NCI-H2171 (cell line): Measurements from ENCODE around the gene SGMS1.
"Not testable (repeated sequence)": the region's sequence is repeated elsewhere in the genome, so short reads cannot be mapped to it uniquely, and the experiment has no call there.

Experiments used
- DNase-seq: peaks from one replicate; lab custom pipeline; 2025; lab: John Stamatoyannopoulos, UW

SGMS1 gene

GRCh38 chr10:50623663-50624412, at the start of gene SGMS1:
TSS of gene SGMS1 (minus strand) at chr10:50623956. CDS start at chr10:50344114, 279,842 bp downstream.
- DNase-seq: peak; percentile 61

GRCh38 chr10:50672152-50672551, 48.4 kb upstream of the SGMS1 start:
- DNase-seq: not testable (repeated sequence)

- DNase-seq: not testable (repeated sequence)
Observed at GRCh38 chr10:50671645-50672044, 47.9 kb upstream of the SGMS1 start.

- not testable (repeated sequence) for DNase-seq
Observed at GRCh38 chr10:50669957-50670356, 46.2 kb upstream of the SGMS1 start.

- not testable (repeated sequence) for DNase-seq
Observed at GRCh38 chr10:50667353-50667752, 43.6 kb upstream of the SGMS1 start.

GRCh38 chr10:50662420-50662819, 38.7 kb upstream of the SGMS1 start:
- not testable (repeated sequence) for DNase-seq

GRCh38 chr10:50661563-50661962, 37.8 kb upstream of the SGMS1 start:
- DNase-seq: not testable (repeated sequence)

- not testable (repeated sequence) for DNase-seq
Observed at GRCh38 chr10:50659865-50660730, 36.3 kb upstream of the SGMS1 start.

GRCh38 chr10:50659016-50659864, 35.5 kb upstream of the SGMS1 start:
- DNase-seq: not testable (repeated sequence)

- DNase-seq: no peak
Observed at GRCh38 chr10:50658165-50658564, 34.4 kb upstream of the SGMS1 start.

- no peak for DNase-seq
Observed at GRCh38 chr10:50653758-50654157, 30.0 kb upstream of the SGMS1 start.

- DNase-seq: no peak
Observed at GRCh38 chr10:50653142-50653541, 29.4 kb upstream of the SGMS1 start.

- no peak for DNase-seq
Observed at GRCh38 chr10:50651808-50652207, 28.1 kb upstream of the SGMS1 start.

GRCh38 chr10:50650481-50650880, 26.7 kb upstream of the SGMS1 start:
- DNase-seq: no peak

GRCh38 chr10:50648935-50649227, 25.1 kb upstream of the SGMS1 start:
- DNase-seq: no peak

GRCh38 chr10:50648089-50648934, 24.6 kb upstream of the SGMS1 start:
- no peak for DNase-seq

GRCh38 chr10:50647350-50647749, 23.6 kb upstream of the SGMS1 start:
- DNase-seq: not testable (repeated sequence)

GRCh38 chr10:50645236-50645635, 21.5 kb upstream of the SGMS1 start:
- DNase-seq: no peak

- no peak for DNase-seq
Observed at GRCh38 chr10:50641626-50642025, 17.9 kb upstream of the SGMS1 start.

- DNase-seq: no peak
Observed at GRCh38 chr10:50640238-50640637, 16.5 kb upstream of the SGMS1 start.
